ENCODE measurements around the gene HTR5A. TPM values are rescaled to one million over a fixed set of nuclear protein-coding genes. Genes with fewer than 3 reads are reported as not detected.

HTR5A gene
- total and polyA plus RNA-seq, 2 donors (not counting 3 experiments of a cell fraction or from before 2014, with no cell fraction given) = not detected

DNA sequence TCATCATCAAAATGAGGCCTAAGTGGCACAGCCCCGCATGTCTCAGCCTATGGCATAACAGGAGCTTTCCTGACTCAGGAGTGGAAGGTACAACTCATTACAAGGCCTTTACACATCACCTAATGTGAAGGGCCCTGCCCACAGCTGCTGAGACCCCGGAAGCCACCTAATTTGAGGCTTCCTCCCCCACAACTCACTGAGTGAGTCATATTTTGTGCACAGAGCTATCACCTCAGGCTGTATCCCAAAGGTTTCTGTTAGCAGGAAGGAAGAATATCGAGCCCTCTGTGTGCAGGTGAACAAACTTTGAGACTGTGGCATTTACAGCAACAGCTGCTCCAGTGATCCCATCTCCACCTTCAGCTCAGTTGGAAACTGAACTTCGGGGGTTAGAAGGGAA lies 20.6 kb downstream of the HTR5A start:
- CTCF ChIA-PET = no interaction called here

More for the DNA sequence above, 20.6 kb downstream of the HTR5A start:
- Histone ChIP-seq H3K4me1 (ENCODE audit: control insufficient read depth, extremely low read depth, insufficient read depth, low read length) (no peaks in the 10 kb centered on the region), H3K4me2 (ENCODE audit: insufficient read depth, low read length) (no peak overlapping the region), H3K9ac (replicated peaks; ENCODE audit: extremely low read depth, insufficient read depth, low read length) (no peak overlapping the region), H3K4me3 (replicated peaks in 1 of 3; ENCODE audit: insufficient read depth in 1 of 3, low read depth in 1 of 3, low read length in 3 of 3) (no peak overlapping the region), H3K79me2 (ENCODE audit: control insufficient read depth, insufficient read depth, low read length) (no peaks in the 10 kb centered on the region), H3K27ac (ENCODE audit: insufficient read depth, low read depth, low read length) (no peak overlapping the region), H2AFZ (ENCODE audit: low read depth, low read length) (no peak overlapping the region), H3K9me3 (replicated peaks; ENCODE audit: control insufficient read depth, insufficient read depth, low read length) (no peaks in the 10 kb centered on the region), H4K20me1 (replicated peaks; ENCODE audit: control insufficient read depth, extremely low read depth, insufficient read depth, low read length) (no peaks in the 10 kb centered on the region), H3K27me3 (ENCODE audit: control insufficient read depth in 2 of 2, insufficient read depth in 2 of 2, low read length in 2 of 2) (no peaks in the 10 kb centered on the region), H3K9me1 (replicated peaks; ENCODE audit: control insufficient read depth, extremely low read depth, insufficient read depth, low read length) (no peaks in the 10 kb centered on the region), H3K36me3 (ENCODE audit: control insufficient read depth in 2 of 2, extremely low read depth in 1 of 2, insufficient read depth in 2 of 2, low read length in 2 of 2) (no peaks in the 10 kb centered on the region)
- intact Hi-C loops (cut with micrococcal nuclease) = no loop called here
- TF ChIP-seq EZH2 (IDR thresholded peaks at IDR 0.05; ENCODE audit: borderline replicate concordance, low read depth, low read length, severe bottlenecking) (no peak), GATA2 (IDR thresholded peaks at IDR 0.05; ENCODE audit: insufficient read depth, insufficient read length, low read depth, low read length) (no peak), MYC (IDR thresholded peaks at IDR 0.05; ENCODE audit: low read depth, low read length) (no peak), POLR2AphosphoS5 (IDR thresholded peaks at IDR 0.05; ENCODE audit: insufficient read depth, low read depth, low read length) (no peak), FOS (IDR thresholded peaks at IDR 0.05; ENCODE audit: borderline replicate concordance, insufficient read depth, low read length) (no peak), POLR2A (IDR thresholded peaks at IDR 0.05; ENCODE audit: low read depth, low read length) (no peak), JUN (IDR thresholded peaks at IDR 0.05; ENCODE audit: borderline replicate concordance, insufficient read depth, insufficient read length, low read depth) (no peak)
- TF ChIP-seq, protein P1, sequence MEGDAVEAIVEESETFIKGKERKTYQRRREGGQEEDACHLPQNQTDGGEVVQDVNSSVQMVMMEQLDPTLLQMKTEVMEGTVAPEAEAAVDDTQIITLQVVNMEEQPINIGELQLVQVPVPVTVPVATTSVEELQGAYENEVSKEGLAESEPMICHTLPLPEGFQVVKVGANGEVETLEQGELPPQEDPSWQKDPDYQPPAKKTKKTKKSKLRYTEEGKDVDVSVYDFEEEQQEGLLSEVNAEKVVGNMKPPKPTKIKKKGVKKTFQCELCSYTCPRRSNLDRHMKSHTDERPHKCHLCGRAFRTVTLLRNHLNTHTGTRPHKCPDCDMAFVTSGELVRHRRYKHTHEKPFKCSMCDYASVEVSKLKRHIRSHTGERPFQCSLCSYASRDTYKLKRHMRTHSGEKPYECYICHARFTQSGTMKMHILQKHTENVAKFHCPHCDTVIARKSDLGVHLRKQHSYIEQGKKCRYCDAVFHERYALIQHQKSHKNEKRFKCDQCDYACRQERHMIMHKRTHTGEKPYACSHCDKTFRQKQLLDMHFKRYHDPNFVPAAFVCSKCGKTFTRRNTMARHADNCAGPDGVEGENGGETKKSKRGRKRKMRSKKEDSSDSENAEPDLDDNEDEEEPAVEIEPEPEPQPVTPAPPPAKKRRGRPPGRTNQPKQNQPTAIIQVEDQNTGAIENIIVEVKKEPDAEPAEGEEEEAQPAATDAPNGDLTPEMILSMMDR (IDR thresholded peaks at IDR 0.05; ENCODE audit: extremely low read depth in 1 of 2, insufficient read depth in 1 of 2, low read depth in 1 of 2, low read length in 2 of 2) = no peak
- TF ChIP-seq, protein P2, sequence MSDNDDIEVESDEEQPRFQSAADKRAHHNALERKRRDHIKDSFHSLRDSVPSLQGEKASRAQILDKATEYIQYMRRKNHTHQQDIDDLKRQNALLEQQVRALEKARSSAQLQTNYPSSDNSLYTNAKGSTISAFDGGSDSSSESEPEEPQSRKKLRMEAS (IDR thresholded peaks at IDR 0.05; ENCODE audit: insufficient read depth, insufficient read length) = no peak
- FAIRE-seq = no peak
- dilution Hi-C loops (cut with MboI; ENCODE audit: extremely low pct_ligation_motif_present, low sequenced_read_pairs) = no loop called here
- POLR2A ChIA-PET = no interaction called here
- no peak for DNase-seq (ENCODE audit: low read depth, low spot score)
- BruUV-seq (replicated peaks) = no TSS peak

Data from endothelial cell of umbilical vein (primary cell).